ENCODE measurements around the gene IFNGR2.

Gene IFNGR2

GRCh38 chr21:33387294-33387693 lies 15.9 kb upstream of the IFNGR2 start:
- FAIRE-seq: no peak
- no peak for DNase-seq (ENCODE audit: insufficient read length, low spot score)
- TF ChIP-seq CTCF (IDR thresholded peaks at IDR 0.05; ENCODE audit: insufficient read depth, missing control alignments): no peak

- no peak for TF ChIP-seq CTCF (IDR thresholded peaks at IDR 0.05; ENCODE audit: insufficient read depth, missing control alignments)
- no peak for FAIRE-seq
- no peak for DNase-seq (ENCODE audit: insufficient read length, low spot score)
Measured at GRCh38 chr21:33388188-33388587, 15.0 kb upstream of the IFNGR2 start.

GRCh38 chr21:33390479-33390878 lies 12.7 kb upstream of the IFNGR2 start:
- TF ChIP-seq CTCF (IDR thresholded peaks at IDR 0.05; ENCODE audit: insufficient read depth, missing control alignments): no peak
- FAIRE-seq (no peak), DNase-seq (ENCODE audit: insufficient read length, low spot score) (no peak)

- no peak for TF ChIP-seq CTCF (IDR thresholded peaks at IDR 0.05; ENCODE audit: insufficient read depth, missing control alignments)
- no peak for DNase-seq (ENCODE audit: insufficient read length, low spot score)
- FAIRE-seq: no peak
Measured at GRCh38 chr21:33391656-33392055, 11.6 kb upstream of the IFNGR2 start.

- FAIRE-seq (no peak), DNase-seq (ENCODE audit: insufficient read length, low spot score) (no peak)
- no peak for TF ChIP-seq CTCF (IDR thresholded peaks at IDR 0.05; ENCODE audit: insufficient read depth, missing control alignments)
Measured at GRCh38 chr21:33392284-33392985, 10.8 kb upstream of the IFNGR2 start.

GRCh38 chr21:33393348-33393747 lies 9.9 kb upstream of the IFNGR2 start:
- DNase-seq (ENCODE audit: insufficient read length, low spot score) (no peak), FAIRE-seq (no peak)
- TF ChIP-seq CTCF (IDR thresholded peaks at IDR 0.05; ENCODE audit: insufficient read depth, missing control alignments): no peak

GRCh38 chr21:33394260-33394659 lies 9.0 kb upstream of the IFNGR2 start:
- no peak for FAIRE-seq
- DNase-seq (ENCODE audit: insufficient read length, low spot score): no peak
- TF ChIP-seq CTCF (IDR thresholded peaks at IDR 0.05; ENCODE audit: insufficient read depth, missing control alignments): no peak

All from D721Med (cell line).